Neutrophil (primary cell): ENCODE results near the gene OR8K5.

ENCODE experiments used
- H3K27ac ChIP-seq: fragments of 200-600 bp; sonication (generic); 2 replicates; pipeline ENCODE4 v1.5.1; 2016; ENCODE audit warnings: mild to moderate bottlenecking, moderate library complexity
- H3K27me3 ChIP-seq: fragments of 200-600 bp; sonication (generic); 2 replicates; pipeline ENCODE4 v1.6.0; 2016; ENCODE audit warnings: mild to moderate bottlenecking
- H3K36me3 ChIP-seq: fragments of 200-600 bp; sonication (generic); 2 replicates; pipeline ENCODE4 v1.5.1; 2017
- H3K4me1 ChIP-seq, 2 experiments: fragments of 200-600 bp in 1 of 2; sonication (generic) in 1 of 2; 1 replicate in 1 of 2; 2 replicates in 1 of 2; pipeline versions ENCODE4 v1.5.1 to v1.6.1; 2013 to 2016; ENCODE audit warnings: low read depth in 1 of 2, low read length in 1 of 2, mild to moderate bottlenecking in 1 of 2, moderate library complexity in 1 of 2; ENCODE audit not compliant: control insufficient read depth in 1 of 2, insufficient read depth in 1 of 2
- H3K4me3 ChIP-seq, 2 experiments: fragments of 200-600 bp in 1 of 2; sonication (generic) in 1 of 2; 1 replicate in 1 of 2; 2 replicates in 1 of 2; pipeline ENCODE4 v1.5.1; 2013 to 2016; ENCODE audit warnings: low read depth in 1 of 2, low read length in 1 of 2, mild to moderate bottlenecking in 1 of 2, moderate library complexity in 1 of 2
- H3K9me3 ChIP-seq: fragments of 200-600 bp; sonication (generic); 2 replicates; pipeline ENCODE4 v1.5.1; 2016
- CTCF ChIP-seq: fragments of 200-600 bp; sonication (generic); IDR thresholded peaks from 2 replicates; pipeline ENCODE4 v1.5.1; 2016; ENCODE audit warnings: antibody characterized with exemption

OR8K5 gene

GRCh38 chr11:56140151-56140661, 19.9 kb downstream of the OR8K5 start, which contains the start of gene OR8J3:
Gene OR8J3, minus strand, starts transcription at chr11:56140201. Its CDS starts 2,483 bp downstream, at chr11:56137718.
- H3K4me3 ChIP-seq = no peak within 1 kb of the TSS
- no peaks in the 10 kb centered on the region for H3K27me3 ChIP-seq
- no peak within 1 kb of the TSS for H3K27ac ChIP-seq
- no peaks in the 10 kb centered on the region for H3K9me3 ChIP-seq
- no peaks in the 10 kb centered on the region for H3K36me3 ChIP-seq
- TF ChIP-seq CTCF = no peak
- H3K4me1 ChIP-seq = no peaks in the 10 kb centered on the region

- no peaks in the 10 kb centered on the region for H3K9me3 ChIP-seq
- TF ChIP-seq CTCF = no peak
- no peaks in the 10 kb centered on the region for H3K27me3 ChIP-seq
- H3K4me1 ChIP-seq = no peaks in the 10 kb centered on the region
- H3K36me3 ChIP-seq = no peaks in the 10 kb centered on the region
- no peak within 1 kb of the TSS for H3K4me3 ChIP-seq
- H3K27ac ChIP-seq = no peak within 1 kb of the TSS
Observed at GRCh38 chr11:56122073-56122472, 38.0 kb downstream of the OR8K5 start, which contains the start of gene OR8H3. Gene OR8H3, plus strand, starts transcription at chr11:56122373. Its CDS starts 0 bp downstream, at chr11:56122373.
